HUES48 (cell line): ENCODE results near the gene RRP1B.

Experiments
- H3K27ac ChIP-seq: one replicate; pipeline ENCODE4 v1.7.0; 2013; ENCODE audit warnings: low read depth, low read length, inconsistent platforms
- H3K27me3 ChIP-seq: 2 replicates; pipeline ENCODE4 v1.6.1; 2013; ENCODE audit warnings: mild to moderate bottlenecking, low read length; ENCODE audit not compliant: control insufficient read depth, insufficient read depth
- H3K36me3 ChIP-seq: 2 replicates; pipeline ENCODE4 v1.6.1; 2013; ENCODE audit warnings: low read length; ENCODE audit not compliant: control insufficient read depth, insufficient read depth
- H3K4me1 ChIP-seq: 2 replicates; pipeline ENCODE4 v1.6.1; 2013; ENCODE audit warnings: mild to moderate bottlenecking, low read length; ENCODE audit not compliant: control insufficient read depth, insufficient read depth
- H3K4me3 ChIP-seq: 2 replicates; pipeline ENCODE4 v1.5.1; 2013; ENCODE audit warnings: mild to moderate bottlenecking, low read depth, low read length
- H3K9ac ChIP-seq: 2 replicates; pipeline ENCODE4 v1.6.1; 2013; ENCODE audit warnings: mild to moderate bottlenecking, low read depth, low read length, moderate library complexity
- H3K9me3 ChIP-seq: 2 replicates; pipeline ENCODE4 v1.6.1; 2013; ENCODE audit warnings: low read length; ENCODE audit not compliant: control insufficient read depth, insufficient read depth

Gene RRP1B

DNA sequence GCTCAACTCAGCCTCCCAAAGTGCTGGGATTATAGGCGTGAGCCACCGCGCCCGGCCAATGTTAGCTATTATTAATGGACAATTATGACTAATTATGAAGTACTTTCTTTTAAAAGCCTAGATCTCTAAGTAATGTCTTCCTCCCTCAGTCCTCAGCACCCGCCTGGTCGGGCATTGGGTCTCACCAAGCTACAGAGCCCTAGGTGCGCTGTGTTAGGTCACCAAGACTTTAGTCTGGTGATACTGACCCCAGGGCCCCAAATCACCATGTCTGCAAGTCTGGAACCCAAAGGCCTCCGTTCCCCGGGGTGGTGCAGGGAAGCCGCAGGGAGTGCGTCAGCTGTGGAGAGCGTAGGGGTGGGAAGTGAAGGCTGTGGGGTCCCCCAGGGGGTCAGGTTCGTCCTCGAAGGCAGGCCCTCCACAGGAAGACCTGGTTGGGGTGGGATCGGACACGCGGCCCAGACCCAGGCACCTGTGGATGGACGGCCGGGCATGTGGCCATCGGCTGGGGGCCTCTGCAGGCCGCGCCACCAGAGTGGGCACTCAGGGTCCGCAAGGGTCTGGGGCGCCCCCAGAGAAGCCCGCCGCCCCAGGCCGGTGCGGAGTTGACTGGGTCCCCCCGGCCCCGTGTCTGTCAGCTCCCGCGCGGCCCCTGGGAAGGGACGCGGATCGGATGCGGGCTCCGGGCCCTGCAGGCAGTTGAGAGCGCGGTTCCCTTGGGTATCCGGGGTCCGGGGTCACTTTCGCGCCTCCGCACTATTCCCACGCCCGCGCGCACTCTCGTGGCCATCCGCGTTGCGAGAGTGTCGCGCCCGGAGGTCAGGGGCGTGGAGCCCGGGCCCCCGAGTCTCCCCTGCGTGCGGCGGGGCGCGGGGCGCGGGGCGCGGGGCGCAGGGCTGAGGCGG is 58.9 kb downstream of the RRP1B start:
- Histone ChIP-seq H3K27ac (peak overlapping the region; percentile 35), H3K4me1 (peaks cover 8% of the 10 kb centered on the region), H3K4me3 (peak overlapping the region; percentile 94)

GRCh38 chr21:43718872-43719747 is 59.8 kb downstream of the RRP1B start, which contains the start of gene PDXK:
Gene PDXK, plus strand, starts transcription at chr21:43719129. Its CDS starts 166 bp downstream, at chr21:43719295.
- Histone ChIP-seq H3K36me3 (peaks cover 7% of the 10 kb centered on the region), H3K27me3 (peaks cover 11% of the 10 kb centered on the region), H3K27ac (peak within 1 kb of the TSS; percentile 61), H3K9ac (peak within 1 kb of the TSS; percentile 88), H3K4me1 (peaks cover 8% of the 10 kb centered on the region), H3K4me3 (peak within 1 kb of the TSS; percentile 94), H3K9me3 (no peaks in the 10 kb centered on the region)

More for the DNA sequence above, 58.9 kb downstream of the RRP1B start:
- Histone ChIP-seq H3K9ac (peak overlapping the region; percentile 59; the same call in 1 of the 2 replicates), H3K27me3 (peaks cover 11% of the 10 kb centered on the region), H3K9me3 (no peaks in the 10 kb centered on the region), H3K36me3 (no peaks in the 10 kb centered on the region)

DNA sequence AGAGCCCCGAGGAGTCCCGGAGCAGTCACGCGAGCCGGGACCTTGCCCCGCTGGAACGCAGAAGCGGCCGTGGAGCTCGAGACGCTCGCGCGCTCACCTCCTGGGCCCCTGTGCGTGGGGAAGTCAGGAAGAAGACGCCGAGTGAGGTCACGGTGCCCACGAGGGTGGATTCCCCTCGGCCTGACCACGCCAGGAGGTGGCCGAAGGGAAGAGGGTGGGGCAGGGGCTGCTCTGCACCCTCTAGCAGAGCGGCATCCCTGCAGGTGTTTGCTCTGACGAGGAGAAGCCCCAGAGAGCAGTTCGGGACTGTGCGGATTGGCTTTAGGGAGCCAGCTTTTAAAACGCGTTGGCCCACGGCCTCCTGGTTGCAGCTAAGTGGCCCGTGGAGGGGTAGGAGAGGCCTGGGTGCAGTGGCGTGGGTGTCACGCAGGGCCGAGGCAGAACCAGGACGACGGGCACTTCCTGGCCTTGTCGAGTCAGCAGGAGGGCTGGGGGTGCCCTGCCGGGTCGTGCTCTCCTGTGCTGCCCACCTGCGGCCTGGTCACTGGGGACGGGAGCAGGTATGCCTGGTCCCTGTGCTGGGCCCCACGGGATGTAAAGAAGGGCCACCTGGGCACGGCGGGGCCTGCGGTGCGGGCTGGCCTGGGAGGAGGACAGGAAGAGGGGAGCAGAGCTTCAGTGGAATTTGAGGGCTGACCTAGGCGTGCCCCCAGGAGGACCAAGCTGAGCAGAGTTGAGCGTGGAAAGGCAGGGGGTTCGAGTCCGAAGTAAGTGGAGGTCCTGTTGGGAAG is 60.6 kb downstream of the RRP1B start:
- no peaks in the 10 kb centered on the region for H3K9me3 ChIP-seq
- peak overlapping the region; percentile 88 for H3K9ac ChIP-seq
- peak overlapping the region; percentile 94 for H3K4me3 ChIP-seq
- peaks cover 9% of the 10 kb centered on the region for H3K36me3 ChIP-seq
- H3K4me1 ChIP-seq = peaks cover 8% of the 10 kb centered on the region
- H3K27me3 ChIP-seq = peaks cover 11% of the 10 kb centered on the region
- H3K27ac ChIP-seq = no peak overlapping the region

DNA sequence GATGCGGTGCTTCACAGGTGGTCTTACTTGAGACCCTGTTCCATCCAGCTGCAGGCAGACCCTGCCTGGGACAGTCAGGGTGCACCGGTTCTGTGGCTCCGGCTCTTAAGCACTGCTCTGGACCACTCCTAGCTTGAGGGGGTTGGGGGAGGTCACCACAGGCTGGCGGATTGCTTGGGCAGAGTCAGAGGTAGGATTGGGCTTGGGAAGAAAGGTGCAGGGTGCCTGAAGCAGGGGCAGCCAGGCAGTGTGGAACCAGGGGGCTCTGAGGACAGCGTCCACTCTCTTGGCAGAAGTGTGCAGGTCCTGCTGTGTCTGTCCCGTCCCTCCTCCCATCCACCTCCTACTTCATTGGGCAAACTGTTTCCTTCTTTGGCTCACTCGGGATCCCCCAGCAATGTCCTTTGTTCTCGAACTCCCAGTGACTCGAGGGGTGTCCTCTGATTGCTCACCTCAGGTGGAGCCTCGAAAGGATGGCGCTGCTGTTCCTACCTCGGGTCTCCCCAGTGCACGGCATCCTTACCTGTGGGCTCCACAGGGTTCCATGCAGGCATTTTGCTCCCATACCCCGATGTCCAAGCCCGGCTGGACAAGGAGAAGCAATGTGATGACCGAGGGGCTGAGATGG is 61.3 kb downstream of the RRP1B start:
- Histone ChIP-seq H3K36me3 (peaks cover 9% of the 10 kb centered on the region), H3K27me3 (peaks cover 11% of the 10 kb centered on the region), H3K9me3 (no peaks in the 10 kb centered on the region), H3K4me1 (peaks cover 8% of the 10 kb centered on the region), H3K27ac (no peak overlapping the region), H3K9ac (no peak overlapping the region), H3K4me3 (peak overlapping the region; percentile 94; the same call in 1 of the 2 replicates)

DNA sequence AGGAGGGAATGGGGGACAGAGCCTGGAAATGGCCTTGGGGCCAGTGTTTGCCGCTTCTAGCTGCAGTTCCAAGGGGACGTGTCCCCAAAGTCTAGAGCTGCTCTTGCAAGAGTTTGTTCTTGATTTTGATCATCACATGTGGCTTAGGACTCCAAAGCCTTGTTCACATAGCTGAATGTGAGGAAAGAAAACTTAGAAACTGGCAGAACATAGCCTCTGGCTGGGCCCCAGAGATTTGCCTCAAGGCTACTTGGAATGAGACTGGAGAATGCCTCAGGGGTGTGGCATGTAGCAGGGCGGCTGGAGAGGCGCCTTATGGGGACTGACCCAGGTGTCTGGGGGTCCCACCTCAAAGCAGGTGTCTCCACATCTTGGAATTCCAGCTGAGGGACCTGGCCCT is 61.8 kb downstream of the RRP1B start:
- peaks cover 8% of the 10 kb centered on the region for H3K4me1 ChIP-seq
- peaks cover 11% of the 10 kb centered on the region for H3K27me3 ChIP-seq
- no peak overlapping the region for H3K9ac ChIP-seq
- no peak overlapping the region for H3K4me3 ChIP-seq
- no peak overlapping the region for H3K27ac ChIP-seq
- H3K36me3 ChIP-seq = peaks cover 9% of the 10 kb centered on the region
- no peaks in the 10 kb centered on the region for H3K9me3 ChIP-seq

DNA sequence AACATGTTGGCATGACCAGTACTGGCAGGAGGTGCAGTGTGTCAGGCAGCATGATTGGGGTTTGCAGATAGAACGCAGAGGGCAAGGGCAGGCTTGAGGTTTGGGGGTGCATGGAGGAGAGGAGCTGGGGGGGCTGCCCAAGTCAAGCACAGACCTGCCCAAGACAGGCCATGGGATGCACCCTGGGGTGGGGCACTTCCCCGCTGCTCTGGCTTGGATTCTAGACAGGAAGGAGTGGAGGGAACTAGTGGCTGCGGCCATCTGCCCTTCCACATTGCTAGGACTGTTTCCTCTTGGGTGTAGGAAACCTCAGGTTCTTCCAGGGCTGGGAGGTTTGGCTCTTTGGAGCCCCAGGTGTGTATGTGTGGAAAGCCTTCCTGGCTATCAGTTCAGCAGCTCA is 62.6 kb downstream of the RRP1B start:
- Histone ChIP-seq H3K36me3 (peaks cover 9% of the 10 kb centered on the region), H3K27me3 (peaks cover 11% of the 10 kb centered on the region), H3K4me1 (peaks cover 8% of the 10 kb centered on the region), H3K27ac (no peak overlapping the region), H3K9ac (no peak overlapping the region), H3K9me3 (no peaks in the 10 kb centered on the region), H3K4me3 (no peak overlapping the region)

DNA sequence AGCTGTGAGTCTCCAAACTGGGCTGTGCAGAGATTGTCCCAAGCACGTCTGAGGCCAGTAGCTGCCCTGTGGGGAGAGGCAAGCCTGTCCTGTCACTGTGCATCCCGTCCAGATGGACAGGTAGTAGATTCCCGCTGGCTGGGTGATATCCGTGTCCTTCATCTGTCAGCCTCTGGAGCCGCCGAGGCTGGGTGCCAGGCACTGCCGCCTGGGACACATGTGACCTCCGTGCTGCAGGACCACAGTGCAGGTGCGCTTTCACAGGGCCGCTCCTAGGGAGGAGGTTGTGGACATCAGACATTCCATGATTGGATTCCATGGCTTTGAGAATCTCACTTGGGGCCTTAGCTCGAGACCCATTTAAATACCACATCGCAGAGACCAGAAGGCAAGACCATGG is 64.3 kb downstream of the RRP1B start:
- Histone ChIP-seq H3K36me3 (peaks cover 9% of the 10 kb centered on the region), H3K27ac (no peak overlapping the region), H3K9me3 (no peaks in the 10 kb centered on the region), H3K4me3 (no peak overlapping the region), H3K27me3 (peaks cover 3% of the 10 kb centered on the region; the same call in 1 of the 2 replicates), H3K9ac (no peak overlapping the region), H3K4me1 (peaks cover 13% of the 10 kb centered on the region)

DNA sequence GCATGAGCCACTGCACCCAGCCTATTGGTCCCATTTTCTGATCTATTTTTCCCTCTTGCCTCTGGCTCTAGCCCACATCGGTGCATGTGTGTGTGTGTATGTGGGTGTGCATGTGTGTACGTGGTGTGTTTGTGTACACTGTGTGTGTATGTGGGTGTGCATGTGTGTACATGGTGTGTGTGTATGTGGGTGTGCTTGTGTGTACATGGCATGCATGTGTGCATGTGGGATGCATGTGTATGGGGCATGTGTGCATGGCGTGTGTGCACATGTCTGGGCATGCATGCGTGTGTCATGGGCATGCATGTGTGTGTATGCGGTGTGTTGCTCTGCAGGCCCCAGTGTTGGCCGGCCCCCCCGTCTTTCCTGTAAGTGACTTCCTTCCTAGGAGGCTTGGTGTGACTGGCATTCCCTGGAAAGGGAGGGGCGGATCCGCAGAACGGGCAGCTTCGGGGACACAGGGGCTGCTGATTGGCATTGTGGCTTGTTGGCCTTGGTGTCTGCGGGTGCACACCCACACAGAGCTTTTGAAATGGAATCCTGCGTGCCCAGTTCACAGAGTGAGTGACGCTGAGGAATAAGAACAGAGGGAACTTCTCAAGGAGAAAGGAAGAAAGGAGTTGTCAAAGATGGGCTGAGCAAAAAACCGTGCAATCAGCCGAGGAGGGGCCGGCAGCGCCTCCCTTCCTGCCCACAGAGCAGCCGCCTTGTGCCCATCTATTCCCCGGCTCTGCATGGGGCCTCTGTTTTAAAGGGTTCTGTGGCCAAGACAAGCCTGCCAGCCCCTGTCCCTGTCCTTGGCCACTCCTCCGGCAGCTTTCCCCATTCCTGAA is 67.5 kb downstream of the RRP1B start:
- Histone ChIP-seq H3K9ac (no peak overlapping the region), H3K36me3 (peaks cover 9% of the 10 kb centered on the region), H3K27me3 (no peaks in the 10 kb centered on the region), H3K4me1 (peaks cover 8% of the 10 kb centered on the region; the same call in 1 of the 2 replicates), H3K4me3 (no peak overlapping the region), H3K27ac (no peak overlapping the region), H3K9me3 (no peaks in the 10 kb centered on the region)

GRCh38 chr21:43727519-43728153 is 68.3 kb downstream of the RRP1B start:
- Histone ChIP-seq H3K4me3 (peak overlapping the region; percentile 74), H3K27me3 (no peaks in the 10 kb centered on the region), H3K9me3 (no peaks in the 10 kb centered on the region), H3K4me1 (peaks cover 8% of the 10 kb centered on the region; the same call in 1 of the 2 replicates), H3K36me3 (peaks cover 9% of the 10 kb centered on the region), H3K27ac (peak overlapping the region; percentile 95), H3K9ac (no peak overlapping the region)
